ENCODE data around the gene NELFA.

GRCh38 chr4:1986578-1987210, 22.1 kb downstream of the NELFA start:
- TF ChIP-seq POLR2A (IDR thresholded peaks at IDR 0.05; ENCODE audit: low read length) (no peak), GATA1 (IDR thresholded peaks at IDR 0.05; ENCODE audit: low read depth, low read length) (no peak)
